K562 (cell line): ENCODE data around the gene ENTREP3. TPM values are rescaled to one million over a fixed set of nuclear protein-coding genes. Genes with fewer than 3 reads are reported as not detected.
"Not testable (repeated sequence)": the region's sequence is repeated elsewhere in the genome, so short reads cannot be mapped to it uniquely, and the experiment has no call there.

ENCODE experiments used
- ATAC-seq: fragments of 200-7000 bp; cut with Tn5 transposase; 3 replicates; pipeline ENCODE4 v1.9.1; 2020; ENCODE audit warnings: moderate library complexity
- BruUV-seq: library from RNA; stranded (reverse); fragments of 400-500 nt; replicated peaks from 2 replicates; lab custom pipeline; 2021; lab: Mats Ljungman, UMichigan
- CTCF ChIA-PET: fragments of 300-600 bp; formaldehyde crosslinking; extraction: SDS; loops from one replicate; lab custom pipeline; 2021; ENCODE audit warnings: low intra/inter-chr PET ratio; lab: Yijun Ruan, JAX
- POLR2A ChIA-PET: fragments of 300-600, 350-650 bp; sonication (Branson Sonifier 250); formaldehyde crosslinking; extraction: SDS; loops from one replicate; lab custom pipeline; 2021; ENCODE audit warnings: antibody characterized with exemption, inconsistent platforms; lab: Yijun Ruan, JAX
- DNase-seq, 4 experiments: peaks; one replicate each; pipeline versions ENCODE4 v3.0.0 to v3.0.0-alpha.2; 2011 to 2018; ENCODE audit warnings: low spot score in 3 of 4, mixed read lengths in 3 of 4; ENCODE audit errors: extremely low read depth in 1 of 4
- FAIRE-seq: peaks from 2 replicates; lab custom pipeline; 2011; peaks lifted over from hg19 to GRCh38; lab: Jason Lieb, UNC
- H2AFZ ChIP-seq: 2 replicates; pipeline ENCODE4 v1.6.0; 2011; ENCODE audit warnings: low read depth, low read length, control low read depth, inconsistent platforms
- H3K27ac ChIP-seq: fragments of 200-600 bp; 3 replicates; pipeline ENCODE4 v1.8.0; 2011; ENCODE audit warnings: low read depth, mild to moderate bottlenecking, control low read depth, inconsistent platforms, low read length, moderate library complexity, mixed read lengths; ENCODE audit errors: extremely low read depth
- H3K27me3 ChIP-seq, 2 experiments: fragments of 300-600 bp in 1 of 2; 2 replicates in 1 of 2; 3 replicates in 1 of 2; pipeline versions ENCODE4 v1.6.0 to v1.8.0; 2011; ENCODE audit warnings: inconsistent platforms in 2 of 2, low read length in 2 of 2, mild to moderate bottlenecking in 1 of 2, mixed read lengths in 1 of 2, moderate library complexity in 1 of 2; ENCODE audit not compliant: control insufficient read depth in 2 of 2, insufficient read depth in 2 of 2
- H3K36me3 ChIP-seq: fragments of 300-600 bp; 3 replicates; pipeline ENCODE4 v1.8.0; 2011; ENCODE audit warnings: mild to moderate bottlenecking, low read length, inconsistent platforms; ENCODE audit not compliant: control insufficient read depth, insufficient read depth
- H3K4me1 ChIP-seq, 2 experiments: fragments of 200-600 bp in 1 of 2; replicated peaks in 1 of 2; 2 replicates in 1 of 2; 3 replicates in 1 of 2; pipeline versions ENCODE4 v1.5.1 to v1.8.0; 2011; ENCODE audit warnings: inconsistent platforms in 2 of 2, low read length in 2 of 2, mild to moderate bottlenecking in 1 of 2, mixed read lengths in 1 of 2, moderate library complexity in 1 of 2; ENCODE audit not compliant: control insufficient read depth in 2 of 2, insufficient read depth in 2 of 2
- H3K4me2 ChIP-seq: 2 replicates; pipeline ENCODE4 v1.6.1; 2011; ENCODE audit warnings: low read length, control low read depth, inconsistent platforms, mixed read lengths; ENCODE audit not compliant: insufficient read depth
- H3K4me3 ChIP-seq: fragments of 200-600 bp; sonication (generic), shearing (Covaris generic); 2 replicates; pipeline ENCODE4 v1.5.1; 2016; ENCODE audit warnings: control low read depth, inconsistent platforms
- H3K79me2 ChIP-seq: fragments of 200-600 bp; 3 replicates; pipeline ENCODE4 v1.8.0; 2011; ENCODE audit warnings: low read length, inconsistent platforms; ENCODE audit not compliant: control insufficient read depth, insufficient read depth
- H3K9ac ChIP-seq, 2 experiments: 2 replicates each; pipeline versions ENCODE4 v1.6.0 to v1.6.1; 2011; ENCODE audit warnings: low read depth in 2 of 2, low read length in 2 of 2, control low read depth in 1 of 2, inconsistent platforms in 1 of 2, mild to moderate bottlenecking in 1 of 2, mixed read lengths in 1 of 2; ENCODE audit not compliant: insufficient read depth in 1 of 2
- H3K9me1 ChIP-seq: one replicate; pipeline ENCODE4 v1.6.0; 2011; ENCODE audit warnings: inconsistent platforms, mild to moderate bottlenecking, low read length, moderate library complexity; ENCODE audit not compliant: control insufficient read depth, insufficient read depth
- H3K9me3 ChIP-seq: replicated peaks from 2 replicates; pipeline ENCODE4 v1.5.1; 2011; ENCODE audit warnings: low read depth, low read length, inconsistent platforms; ENCODE audit not compliant: control insufficient read depth, insufficient read depth
- H4K20me1 ChIP-seq: replicated peaks from 2 replicates; pipeline ENCODE4 v1.6.1; 2011; ENCODE audit warnings: low read length, inconsistent platforms, mixed read lengths; ENCODE audit not compliant: control insufficient read depth, insufficient read depth
- CEBPB ChIP-seq: fragments of 450-650 bp; IDR thresholded peaks from 2 replicates; pipeline ENCODE4 v1.6.1; 2016; ENCODE audit warnings: missing genetic modification characterization, missing compliant biosample characterization
- EWSR1 ChIP-seq: fragments of 450-650 bp; IDR thresholded peaks from 2 replicates; pipeline ENCODE4 v1.6.1; 2018; ENCODE audit warnings: borderline replicate concordance, mild to moderate bottlenecking, low read depth, moderate library complexity; ENCODE audit not compliant: partially characterized antibody
- WGBS: fragments of 100-300 bp; shearing (Covaris generic); methylation state at CpG from one replicate; pipeline ENCODE4 v1.1.6; 2016; ENCODE audit warnings: low coverage, mixed read lengths; ENCODE audit not compliant: insufficient coverage; ENCODE audit errors: missing lambda C conversion rate; 5-methylcytosine and 5-hydroxymethylcytosine counted together
- in situ Hi-C: fragments of 300-500 bp; cut with MboI; formaldehyde crosslinking; loops from 4 replicates; pipeline ENCODE4 v1.15.0; 2018; ENCODE audit warnings: inconsistent platforms, mixed read lengths
- intact Hi-C: fragments of 100-400 bp; cut with micrococcal nuclease; formaldehyde crosslinking; loops from 2 replicates; pipeline ENCODE4 v1.14.2; 2022
- polyA plus RNA-seq, 8 experiments: library from polyadenylated mRNA; depleted of rRNA in 4 of 8; stranded (reverse) in 5 of 8; unstranded in 3 of 8; fragments of >200 nt; fragmentation: Nextera tagmentation in 2 of 8; fragmentation: Illumina TruSeq in 1 of 8; extraction: Ambion mirVana in 2 of 8; extraction: Trizol in 1 of 8; gene quantifications; 2 replicates each; pipeline versions ENCODE4 v1.2.1 to v1.2.3, GENCODE V29; 2011 to 2014; ENCODE audit warnings: inconsistent platforms in 1 of 8, missing spikeins in 1 of 8
- total RNA-seq, 7 experiments: library from RNA; depleted of rRNA in 6 of 7; stranded (reverse); fragments of >200 nt in 6 of 7; fragmentation: Illumina TruSeq in 2 of 7; extraction: Trizol in 2 of 7; gene quantifications; 2 replicates each; pipeline versions ENCODE4 v1.2.1 to v1.2.3, GENCODE V29; 2011 to 2021; ENCODE audit warnings: low replicate concordance in 1 of 7

Gene ENTREP3
- total and polyA plus RNA-seq, 9 of the 15 experiments (the other 6 are each of a cell fraction or from before 2014, with no cell fraction given), result 1.9 to 41.8 (median 5.9) TPM

DNA sequence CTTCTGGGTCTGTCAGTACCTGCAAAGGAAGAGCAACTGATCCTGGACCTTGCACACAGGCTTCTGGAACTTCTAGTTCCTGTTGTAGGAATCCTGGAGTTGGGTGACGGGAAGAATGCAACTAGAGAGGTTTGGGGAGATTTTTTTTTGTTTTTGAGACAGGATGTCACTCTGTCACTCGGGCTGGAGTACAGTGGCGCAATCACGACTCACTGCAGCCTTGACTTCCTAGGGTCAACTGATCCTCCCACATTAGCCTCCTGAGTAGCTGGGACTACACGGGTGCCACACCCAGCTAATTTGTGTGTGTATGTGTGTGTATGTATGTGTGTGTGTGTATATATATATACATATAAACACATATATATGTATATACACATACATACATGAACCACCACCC lies 18.8 kb downstream of the ENTREP3 start:
- Histone ChIP-seq H3K9ac (peak overlapping the region in 1 of 2 experiments; percentile 0; a peak in 1 of 4 replicates), H3K4me3 (no peak overlapping the region), H3K9me3 (no peaks in the 10 kb centered on the region), H4K20me1 (no peaks in the 10 kb centered on the region), H3K4me1 (peaks cover 0 to 4% of the 10 kb centered on the region in 2 experiments; a peak in 4 of 5 replicates), H3K9me1 (no peaks in the 10 kb centered on the region), H3K79me2 (no peaks in the 10 kb centered on the region), H2AFZ (no peak overlapping the region), H3K36me3 (peaks cover 11% of the 10 kb centered on the region; the same call in 1 of the 3 replicates), H3K27me3 (no peaks in the 10 kb centered on the region), H3K27ac (no peak overlapping the region), H3K4me2 (no peak overlapping the region)
- no peak for DNase-seq
- 47% methylated on average over 5 of the region's 5 CpGs for WGBS
- TF ChIP-seq CEBPB (tag) (peak; percentile 50), EWSR1 (no peak)
- ChIA-PET POLR2A (interaction anchor here (0.6 to 1.0 kb wide), 2 partner anchors 8 to 99 kb away, joined by 3 read pairs; no protein-coding TSS in a partner anchor), CTCF (no interaction called here)
- no peak for FAIRE-seq
- in situ Hi-C loops (no loop called here), intact Hi-C loops (no loop called here)
- no TSS peak for BruUV-seq
- no peak for ATAC-seq

DNA sequence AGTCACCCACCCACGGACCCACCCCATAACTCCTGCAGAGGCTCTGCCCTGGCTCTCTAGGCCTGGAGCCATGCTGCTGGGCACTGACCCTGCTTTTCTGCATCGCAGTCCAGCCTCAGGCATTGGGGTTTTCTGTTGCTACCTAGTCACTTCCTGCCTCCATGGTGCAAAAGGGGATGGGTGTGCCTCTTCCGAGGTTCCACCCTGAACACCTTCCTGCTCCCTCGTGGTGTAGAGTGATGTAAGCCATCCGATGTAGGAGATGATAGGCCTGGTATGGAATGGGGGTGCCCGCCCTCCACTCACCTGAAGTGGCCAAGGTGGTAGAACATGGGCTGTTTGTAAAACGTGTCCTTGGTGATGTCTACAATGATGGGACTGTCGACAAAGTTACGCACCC lies 19.9 kb downstream of the ENTREP3 start:
- ATAC-seq, H3K9me3 ChIP-seq, in situ Hi-C loops, H4K20me1 ChIP-seq, H2AFZ ChIP-seq, FAIRE-seq, intact Hi-C loops, H3K9ac ChIP-seq, H3K9me1 ChIP-seq, H3K27me3 ChIP-seq, H3K4me3 ChIP-seq, H3K79me2 ChIP-seq, CTCF ChIA-PET, H3K27ac ChIP-seq, BruUV-seq, DNase-seq, H3K4me2 ChIP-seq: not testable (repeated sequence)
- 53% methylated on average over 4 of the region's 9 CpGs for WGBS
- Histone ChIP-seq H3K4me1 (peaks cover 0 to 11% of the 10 kb centered on the region in 2 experiments; a peak in 3 of 5 replicates), H3K36me3 (peaks cover 11% of the 10 kb centered on the region; the same call in 1 of the 3 replicates)
- POLR2A ChIA-PET, result interaction anchor here (1.0 kb wide), 1 partner anchor 9 kb away, joined by 3 read pairs; no protein-coding TSS in a partner anchor

DNA sequence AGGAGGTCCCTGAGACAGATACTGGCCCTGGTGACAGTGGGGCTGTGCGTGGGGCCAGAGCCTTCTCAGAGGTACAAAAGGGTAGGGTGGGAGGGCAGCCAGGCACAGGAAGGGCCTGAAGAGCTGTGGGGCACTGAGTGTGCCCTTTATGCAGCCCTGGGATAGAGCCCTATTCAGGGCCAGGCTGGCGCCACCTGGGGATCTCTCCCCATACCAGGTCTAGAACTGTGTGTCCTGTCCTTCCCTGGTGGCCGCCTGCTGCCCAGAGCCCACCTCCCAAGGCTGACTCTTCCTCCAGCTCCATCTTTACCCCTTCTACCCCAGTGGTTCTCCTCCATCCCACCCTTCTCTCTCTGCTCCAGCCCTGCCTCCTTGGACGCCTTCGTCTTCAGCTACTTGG lies 21.8 kb downstream of the ENTREP3 start:
- H3K9ac ChIP-seq, H3K9me3 ChIP-seq, DNase-seq, H3K9me1 ChIP-seq, intact Hi-C loops, H2AFZ ChIP-seq, H3K4me2 ChIP-seq, H3K79me2 ChIP-seq, H4K20me1 ChIP-seq, H3K27me3 ChIP-seq, POLR2A ChIA-PET, CTCF ChIA-PET, in situ Hi-C loops, H3K4me3 ChIP-seq, BruUV-seq, FAIRE-seq, H3K27ac ChIP-seq: not testable (repeated sequence)
- 44% methylated on average over 1 of the region's 5 CpGs for WGBS
- peak; percentile 12; the same call in 1 of the 3 replicates for ATAC-seq
- Histone ChIP-seq H3K4me1 (peaks cover 0 to 11% of the 10 kb centered on the region in 2 experiments; a peak in 3 of 5 replicates), H3K36me3 (peaks cover 11% of the 10 kb centered on the region; the same call in 1 of the 3 replicates)
